Stimulated activated CD4-positive, alpha-beta T cell treated with anti-CD3 and anti-CD28 coated beads, Interleukin-2, amount 100 ng/mL, for 24 hours (primary cell): Measurements from ENCODE around the gene GAMT.
A peak's percentile ranks its signal among the peaks of the same experiment; 100 is the strongest.
"Not testable (repeated sequence)": the region's sequence is repeated elsewhere in the genome, so short reads cannot be mapped to it uniquely, and the experiment has no call there.

Source experiments
- DNase-seq, 2 donors: peaks; one replicate each; pipeline ENCODE4 v3.0.0-alpha.2; 2020

GAMT gene

GRCh38 chr19:1401138-1401888 is at the start of gene GAMT:
GAMT (minus strand) TSS chr19:1401542; CDS start chr19:1401476, 66 bp downstream.
- DNase-seq, result peak; percentile 62 to 73

- DNase-seq, result no peak
These were observed 48.4 kb upstream of the GAMT start, which contains the start of gene APC2 for GRCh38 chr19:1449467-1450442. APC2 (plus strand) TSS chr19:1450121; CDS start chr19:1453002, 2,881 bp downstream.

- DNase-seq, result no peak
These were observed 46.6 kb upstream of the GAMT start for GRCh38 chr19:1447944-1448343.

DNA sequence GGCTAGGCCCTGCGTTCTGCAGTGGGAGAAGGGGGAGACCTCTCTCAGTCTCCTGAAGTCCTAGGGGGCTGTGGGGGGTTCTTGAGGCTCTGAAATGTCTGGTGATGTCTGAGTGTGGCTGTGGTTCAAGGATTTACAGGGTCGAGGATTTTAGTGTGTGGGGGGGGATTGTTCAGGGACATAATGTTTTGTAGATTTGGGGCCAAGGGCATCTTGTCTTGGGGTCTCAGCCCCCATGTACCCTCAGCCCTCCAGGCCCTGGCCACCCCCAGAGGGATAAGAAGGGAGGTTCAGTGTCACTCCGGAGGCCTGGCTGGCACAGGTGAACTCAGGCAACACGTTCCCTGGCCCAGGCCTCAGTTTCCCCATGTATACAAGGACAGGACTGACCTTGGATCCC is 46.2 kb upstream of the GAMT start:
- DNase-seq, result no peak

DNA sequence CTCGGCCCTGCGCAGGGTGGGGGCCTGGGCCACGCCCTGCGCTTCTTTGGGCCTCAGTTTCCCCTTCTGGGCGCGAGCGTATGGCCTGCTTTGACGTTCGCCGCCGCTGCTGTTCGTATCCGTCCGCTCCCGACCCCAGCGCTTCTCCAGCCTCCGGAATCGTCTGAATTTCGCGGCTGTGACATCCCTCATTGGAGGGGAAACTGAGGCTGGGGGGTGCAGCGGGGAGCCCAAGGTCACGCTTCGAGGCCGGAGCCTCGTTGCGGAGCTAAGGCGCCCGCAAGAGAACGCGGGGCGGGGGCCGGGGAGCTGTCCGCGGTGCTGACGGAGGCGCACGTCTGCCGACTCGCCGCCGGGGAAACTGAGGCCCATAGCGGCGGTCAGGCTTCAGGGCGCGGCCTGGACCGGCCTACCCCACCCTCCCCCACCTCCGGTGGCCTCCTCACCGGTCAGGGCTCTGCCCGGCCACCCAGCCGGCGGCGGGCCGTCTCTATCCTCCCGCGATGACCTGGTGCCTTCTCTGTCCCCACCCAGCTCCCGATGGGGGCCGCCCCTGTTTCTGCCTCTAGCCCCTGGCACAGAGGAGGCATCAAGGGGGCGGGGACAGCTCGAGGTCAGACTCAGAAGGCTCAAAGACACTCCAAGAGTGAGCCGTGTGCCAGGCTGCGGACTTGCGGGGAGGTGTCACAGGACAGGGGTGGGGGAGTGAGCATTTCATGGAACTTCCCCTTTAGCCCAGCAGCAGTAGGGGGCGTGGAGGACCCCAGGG is 45.6 kb upstream of the GAMT start:
- no peak for DNase-seq

DNA sequence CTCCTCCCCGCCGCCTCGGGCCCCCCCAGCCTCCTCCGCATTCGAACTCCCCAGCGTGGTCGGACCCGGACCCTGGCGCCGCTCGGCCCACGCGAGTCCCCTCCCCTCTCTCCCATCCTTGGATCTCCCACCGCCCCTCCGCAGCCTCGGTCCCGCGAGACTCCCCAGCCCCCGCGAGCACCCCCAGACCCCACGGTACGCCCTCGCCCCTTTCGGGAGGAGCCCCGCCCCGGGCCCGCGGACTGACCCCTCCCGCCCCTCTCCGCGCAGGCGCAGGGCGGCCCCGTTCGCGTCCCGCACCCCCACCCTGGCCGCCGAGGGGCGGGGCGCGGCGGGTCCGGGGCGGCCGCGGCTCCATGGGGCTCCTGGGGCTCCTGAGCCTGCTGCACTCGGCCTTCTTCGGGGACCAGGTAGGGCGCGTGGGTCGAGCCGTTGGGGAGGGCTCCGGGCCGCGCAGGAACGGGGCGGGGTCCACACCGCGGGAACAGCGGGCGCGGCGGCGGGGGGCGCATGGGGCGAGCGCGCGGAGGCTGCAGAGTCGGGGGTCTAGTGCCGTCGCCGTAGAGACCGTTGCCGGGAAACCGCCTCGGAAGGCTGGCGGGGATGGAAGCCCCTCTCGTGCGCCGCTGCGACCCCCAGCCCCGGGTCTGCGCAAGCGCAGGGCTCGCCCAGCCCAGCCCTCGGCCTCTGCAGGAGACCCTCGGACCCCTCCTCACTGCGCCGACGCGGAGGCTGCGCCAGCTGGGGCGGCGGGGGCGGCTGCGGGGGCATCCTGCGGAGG is 44.8 kb upstream of the GAMT start:
- no peak for DNase-seq

DNA sequence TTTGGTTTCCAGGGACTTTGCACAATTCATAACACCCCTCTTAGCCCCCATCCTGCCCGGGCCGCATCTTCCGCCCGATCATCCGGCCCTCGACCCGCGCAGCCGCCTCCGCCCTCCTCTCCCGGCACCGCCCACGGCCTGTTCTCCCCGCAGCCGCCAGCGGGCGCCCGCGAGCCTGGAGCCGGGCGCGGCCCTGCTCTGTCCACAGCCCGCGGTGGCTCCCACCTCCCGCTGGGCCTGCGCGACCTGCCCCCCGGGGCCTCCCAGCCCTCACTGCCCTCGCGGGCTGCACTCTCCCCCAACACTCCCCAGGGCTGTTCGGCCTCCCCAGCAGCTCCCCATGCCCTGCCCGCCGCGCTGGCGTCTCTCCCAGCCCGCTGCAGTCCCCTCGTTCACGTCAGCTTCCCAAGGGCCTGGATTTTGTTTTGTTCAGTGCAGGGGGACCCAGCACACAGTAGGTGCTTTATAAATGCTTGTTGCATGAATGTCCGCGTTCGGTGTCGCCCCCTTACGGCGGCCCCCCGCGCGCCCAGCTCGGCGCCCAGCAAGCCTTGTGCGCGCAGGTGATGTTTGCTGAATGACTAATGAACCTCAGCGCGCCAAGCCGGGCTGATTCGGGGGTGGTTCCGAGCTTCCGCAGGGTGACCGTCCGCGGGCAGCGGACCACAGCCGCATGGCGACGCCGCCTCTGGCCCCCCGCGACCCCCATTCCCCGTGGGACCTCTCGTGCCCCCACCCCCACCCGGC is 44.0 kb upstream of the GAMT start:
- DNase-seq, result peak; percentile 79 to 84

DNA sequence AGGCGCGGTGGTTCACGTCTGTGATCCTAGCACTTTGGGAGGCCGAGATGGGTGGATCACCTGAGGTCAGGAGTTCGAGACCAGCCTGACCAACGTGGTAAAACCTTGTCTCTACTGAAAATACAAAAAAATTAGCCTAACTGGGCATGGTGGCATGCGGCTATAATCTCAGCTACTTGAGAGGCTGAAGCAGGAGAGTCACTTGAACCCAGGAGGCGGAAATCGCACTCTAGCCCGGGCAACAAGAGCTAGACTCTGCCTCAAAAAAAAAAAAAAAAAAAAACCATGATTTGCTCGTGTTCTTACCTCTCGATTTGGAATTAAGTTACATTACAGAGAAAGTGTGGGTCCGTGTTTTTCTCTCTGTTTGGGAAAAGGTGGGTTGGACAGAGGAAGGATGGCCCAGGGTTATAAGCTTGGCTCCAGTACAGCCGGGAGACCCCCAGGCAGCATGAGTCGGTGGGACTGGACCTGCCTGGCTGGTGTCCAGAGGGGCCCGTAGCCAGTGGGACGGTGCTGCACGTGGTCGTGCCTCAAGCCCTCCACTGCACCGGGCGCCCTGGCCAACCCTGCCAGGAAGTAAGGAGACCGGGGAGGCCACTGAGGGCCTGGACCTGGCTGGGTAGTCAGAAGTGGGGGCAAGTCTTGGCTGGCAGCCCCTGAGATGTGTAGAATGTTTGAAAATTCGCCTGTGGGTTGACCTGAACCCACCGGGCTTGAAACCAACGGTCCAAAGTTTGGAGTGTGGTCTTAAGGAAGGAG is 40.5 kb upstream of the GAMT start:
- no peak for DNase-seq

GRCh38 chr19:1441022-1441426 is 39.7 kb upstream of the GAMT start:
- no peak for DNase-seq

DNA sequence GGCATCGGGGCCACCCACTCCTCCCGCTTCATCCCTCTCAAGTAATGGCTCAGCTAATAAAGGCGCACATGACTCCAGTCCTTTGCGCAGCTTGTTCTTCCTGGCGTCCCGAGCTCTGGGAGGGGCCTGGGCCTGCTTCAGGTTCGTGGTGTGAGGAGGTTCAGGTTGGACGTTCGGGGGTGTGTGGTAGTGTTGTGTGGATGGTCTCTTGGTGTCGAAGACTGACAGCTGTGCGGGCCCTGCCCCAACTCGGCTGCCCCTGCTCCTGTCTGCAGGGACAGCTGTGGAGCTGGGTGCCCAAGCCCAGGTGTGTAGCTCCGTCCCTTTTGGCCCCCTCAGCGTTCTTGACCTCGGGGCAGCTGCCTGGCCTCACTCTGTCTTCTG is 39.1 kb upstream of the GAMT start:
- no peak for DNase-seq

DNA sequence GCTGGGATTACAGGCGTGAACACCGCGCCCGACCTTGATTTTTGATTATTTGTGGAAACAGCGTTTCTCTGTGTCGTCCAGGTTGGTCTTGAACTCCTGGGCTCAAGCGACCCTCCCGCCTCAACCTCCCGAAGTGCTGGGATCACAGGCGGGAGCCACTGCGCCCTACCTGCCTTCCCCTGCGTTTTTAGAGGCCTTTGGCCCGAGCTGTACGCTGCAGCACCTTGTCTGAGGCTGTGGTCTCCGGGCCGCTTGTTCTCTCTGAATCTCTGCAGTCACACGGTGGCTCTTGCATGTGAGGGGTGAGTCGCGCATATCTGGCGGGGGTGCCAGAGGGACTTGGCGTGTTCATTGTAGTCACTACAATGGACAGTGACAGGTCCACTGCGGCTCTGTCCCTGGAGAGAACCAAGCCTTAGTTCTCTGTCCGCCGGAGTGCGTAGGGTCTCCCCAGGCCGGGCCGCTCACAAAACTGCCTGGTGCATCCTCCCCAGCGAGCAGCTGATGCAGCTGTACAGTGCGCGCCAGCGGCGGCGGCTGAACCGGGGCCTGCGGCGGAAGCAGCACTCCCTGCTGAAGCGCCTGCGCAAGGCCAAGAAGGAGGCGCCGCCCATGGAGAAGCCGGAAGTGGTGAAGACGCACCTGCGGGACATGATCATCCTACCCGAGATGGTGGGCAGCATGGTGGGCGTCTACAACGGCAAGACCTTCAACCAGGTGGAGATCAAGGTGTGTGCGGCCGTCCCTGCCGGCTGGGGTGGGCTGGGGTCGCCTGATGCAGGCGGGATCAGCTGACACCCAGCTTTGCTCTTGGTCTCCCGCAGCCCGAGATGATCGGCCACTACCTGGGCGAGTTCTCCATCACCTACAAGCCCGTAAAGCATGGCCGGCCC is 38.4 kb upstream of the GAMT start:
- DNase-seq, result not testable (repeated sequence)

DNA sequence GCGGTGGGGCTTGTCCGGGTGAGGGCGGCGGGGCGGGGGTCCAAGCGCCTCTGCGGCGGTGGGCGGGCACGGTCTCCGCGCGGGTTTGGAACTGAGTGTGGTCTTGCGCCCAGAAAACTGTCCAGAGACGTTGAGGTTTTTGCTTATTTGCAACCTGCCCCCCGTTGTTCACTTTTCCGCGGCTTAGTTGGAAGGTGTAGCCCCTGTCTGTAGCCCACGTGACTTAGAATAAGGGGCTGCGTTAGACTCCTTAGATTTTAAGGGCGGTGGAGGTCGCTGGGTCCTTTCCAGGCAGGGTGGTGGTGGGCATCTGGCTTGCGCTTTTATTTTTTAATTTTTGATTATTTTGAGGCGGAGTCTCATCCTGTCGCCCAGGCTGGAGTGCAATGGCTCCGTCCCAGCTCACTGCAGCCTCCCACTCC is 37.6 kb upstream of the GAMT start:
- DNase-seq, result no peak

GRCh38 chr19:1438035-1438932 is 36.9 kb upstream of the GAMT start, which contains the start of gene RPS15:
RPS15 (plus strand) TSS chr19:1438396; CDS start chr19:1438426, 30 bp downstream.
- DNase-seq, result peak; percentile 97

DNA sequence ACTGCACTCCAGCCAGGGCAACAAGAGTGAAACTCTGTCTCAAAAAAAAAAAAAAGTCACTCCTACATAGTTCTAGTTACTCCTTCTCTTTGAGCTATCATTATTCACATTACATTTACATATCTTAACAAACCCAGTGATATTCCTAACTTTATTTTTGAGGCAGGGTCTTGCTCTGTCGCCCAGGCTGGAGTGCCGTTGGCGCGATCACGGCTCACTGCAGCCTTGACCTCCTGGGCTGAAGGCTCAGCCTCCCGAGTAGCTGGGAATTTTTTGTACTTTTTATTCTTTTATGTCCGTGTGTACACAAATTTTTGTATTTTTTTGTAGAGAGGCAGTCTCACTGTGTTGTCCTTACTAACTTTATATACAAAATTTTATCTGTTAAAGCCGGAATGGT is 36.3 kb upstream of the GAMT start:
- DNase-seq, result no peak

DNA sequence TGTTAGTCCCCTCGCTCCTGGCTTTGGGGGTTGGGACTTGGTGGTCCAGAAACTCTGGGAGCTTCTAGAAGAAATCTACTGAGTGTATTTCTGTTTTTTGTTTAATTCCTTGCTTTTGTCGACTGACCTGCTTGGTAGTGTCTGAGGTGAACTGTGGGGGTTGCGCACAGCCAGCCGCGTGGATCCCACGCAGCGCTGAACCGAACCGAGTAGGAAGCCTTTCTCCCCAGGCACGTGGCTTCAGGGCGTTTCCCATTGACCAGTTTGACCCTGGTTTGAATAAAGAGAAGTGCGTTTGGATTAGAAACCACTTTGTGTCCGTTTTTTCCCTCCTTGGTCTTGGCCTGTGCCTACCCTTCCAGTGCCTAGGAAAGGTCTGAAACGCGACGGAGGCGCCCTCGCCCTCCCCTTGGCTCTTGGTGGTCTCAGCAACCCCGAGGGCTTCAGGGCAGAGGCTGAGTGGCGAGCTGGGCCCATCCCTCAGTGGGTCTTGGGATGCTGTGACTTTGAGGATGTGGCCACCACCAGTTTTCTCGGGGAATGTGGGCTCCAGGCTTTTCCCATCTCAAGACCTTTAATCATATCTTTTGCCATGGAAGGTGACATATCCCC is 34.1 kb upstream of the GAMT start:
- no peak for DNase-seq

DNA sequence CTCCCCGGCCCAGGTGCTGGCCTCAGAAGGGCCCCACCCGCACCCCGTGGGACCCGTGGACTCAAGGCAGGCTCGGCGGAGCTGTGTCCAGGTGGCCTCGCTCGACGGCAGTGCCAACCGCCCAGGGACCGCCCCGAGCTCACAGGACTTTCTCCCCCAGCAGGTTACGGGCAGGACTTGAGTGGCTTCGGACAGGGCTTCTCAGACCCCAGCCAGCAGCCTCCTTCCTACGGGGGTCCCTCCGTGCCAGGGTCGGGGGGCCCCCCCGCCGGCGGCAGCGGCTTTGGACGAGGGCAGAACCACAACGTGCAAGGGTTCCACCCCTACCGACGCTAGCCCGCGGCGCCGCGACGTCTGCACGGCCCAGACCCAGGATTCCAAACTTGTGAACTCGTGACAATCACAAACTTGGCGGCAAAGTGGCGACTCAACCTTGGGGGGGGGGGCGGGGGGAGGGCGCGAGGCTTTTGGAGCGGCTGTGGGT is 33.3 kb upstream of the GAMT start:
- no peak for DNase-seq

DNA sequence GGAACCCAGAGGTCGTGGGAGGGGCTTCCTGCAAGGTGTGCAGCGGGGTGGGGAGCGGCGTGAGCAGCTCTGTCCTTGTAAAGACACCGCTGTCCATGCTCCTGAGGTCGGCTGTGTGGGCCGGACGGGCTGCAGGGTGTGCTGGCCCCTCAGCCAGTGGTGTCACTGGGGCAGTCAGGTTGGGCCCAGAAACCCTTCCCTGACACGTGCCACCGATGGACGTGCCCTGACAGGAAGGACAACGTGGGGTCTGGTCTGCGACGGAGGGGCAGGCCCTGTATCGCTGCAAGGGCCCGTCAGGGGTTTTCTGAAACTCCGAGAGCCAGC is 32.7 kb upstream of the GAMT start:
- no peak for DNase-seq
